NCI-H774 (cell line): ENCODE measurements around the gene CIART.
"Not testable (repeated sequence)": the region's sequence is repeated elsewhere in the genome, so short reads cannot be mapped to it uniquely, and the experiment has no call there.

Experiments
- DNase-seq: peaks from one replicate; lab custom pipeline; 2025; lab: John Stamatoyannopoulos, UW

Gene CIART, protein sequence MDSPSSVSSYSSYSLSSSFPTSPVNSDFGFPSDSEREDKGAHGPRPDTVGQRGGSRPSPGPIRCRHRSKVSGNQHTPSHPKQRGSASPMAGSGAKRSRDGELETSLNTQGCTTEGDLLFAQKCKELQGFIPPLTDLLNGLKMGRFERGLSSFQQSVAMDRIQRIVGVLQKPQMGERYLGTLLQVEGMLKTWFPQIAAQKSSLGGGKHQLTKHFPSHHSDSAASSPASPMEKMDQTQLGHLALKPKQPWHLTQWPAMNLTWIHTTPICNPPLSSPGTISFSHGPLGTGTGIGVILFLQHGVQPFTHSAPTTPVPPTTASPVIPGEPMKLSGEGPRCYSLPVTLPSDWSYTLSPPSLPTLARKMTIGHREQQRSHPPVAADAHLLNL

DNA sequence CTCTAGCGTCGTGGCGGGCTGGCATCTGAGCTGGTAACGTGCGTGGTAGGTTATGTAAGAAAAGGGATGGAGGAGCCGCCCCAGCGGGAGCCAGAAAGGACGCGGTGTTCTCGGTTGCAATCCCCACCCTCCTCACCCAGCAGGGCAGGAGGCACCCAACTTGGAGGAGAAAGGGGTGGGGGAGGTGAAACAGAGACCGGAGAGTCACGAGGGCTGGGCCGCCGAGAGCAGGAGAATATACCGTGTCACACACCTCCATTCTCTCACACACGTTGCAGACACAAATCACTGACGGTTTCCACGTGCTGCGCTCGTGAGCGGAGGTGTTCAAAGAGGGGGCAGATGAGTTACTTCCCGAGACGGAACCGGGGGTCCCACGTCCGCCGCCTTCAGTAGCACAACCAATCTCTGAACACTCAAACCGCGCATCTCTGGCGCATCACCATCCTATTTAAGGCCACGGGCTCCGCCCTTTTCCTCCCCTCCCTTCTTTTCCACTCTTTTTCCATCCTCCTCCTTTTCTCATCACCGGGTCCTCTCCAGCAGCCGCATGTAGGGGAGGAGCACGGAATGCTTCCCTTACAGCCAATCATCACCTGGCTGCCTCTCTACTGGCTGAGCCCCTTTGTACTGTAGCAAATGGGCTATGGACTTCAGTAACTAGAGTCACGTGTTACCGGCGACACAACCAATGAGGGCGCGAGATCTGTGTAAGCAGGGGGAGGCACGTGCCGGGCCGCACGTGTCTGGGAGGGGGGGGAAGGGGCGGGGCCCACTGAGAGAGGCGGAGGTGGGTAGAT lies at the start of gene CIART:
CIART (plus strand) TSS at position 797 of the 800 bp plus-strand sequence. CDS start 714 bp downstream, outside the sequence.
- peak; percentile 99 for DNase-seq

DNA sequence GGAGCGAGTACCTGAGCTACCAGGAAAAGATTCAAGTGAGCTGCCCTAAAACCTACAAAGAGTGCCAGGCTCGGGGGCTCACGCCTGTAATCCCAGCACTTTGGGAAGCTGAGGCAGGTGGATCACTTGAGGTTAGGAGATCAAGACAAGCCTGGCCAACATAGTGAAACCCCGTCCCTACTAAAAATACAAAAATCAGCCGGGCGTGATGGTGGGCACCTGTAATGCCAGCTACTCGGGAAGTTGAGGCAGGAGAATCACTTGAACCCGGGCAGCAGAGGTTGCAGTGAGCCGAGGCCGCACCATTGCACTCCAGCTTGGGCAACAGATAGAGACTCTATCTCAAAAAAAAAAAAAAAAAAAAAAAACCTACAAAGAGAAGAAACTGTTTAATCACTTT lies 49.4 kb upstream of the CIART start:
- DNase-seq: not testable (repeated sequence)

DNA sequence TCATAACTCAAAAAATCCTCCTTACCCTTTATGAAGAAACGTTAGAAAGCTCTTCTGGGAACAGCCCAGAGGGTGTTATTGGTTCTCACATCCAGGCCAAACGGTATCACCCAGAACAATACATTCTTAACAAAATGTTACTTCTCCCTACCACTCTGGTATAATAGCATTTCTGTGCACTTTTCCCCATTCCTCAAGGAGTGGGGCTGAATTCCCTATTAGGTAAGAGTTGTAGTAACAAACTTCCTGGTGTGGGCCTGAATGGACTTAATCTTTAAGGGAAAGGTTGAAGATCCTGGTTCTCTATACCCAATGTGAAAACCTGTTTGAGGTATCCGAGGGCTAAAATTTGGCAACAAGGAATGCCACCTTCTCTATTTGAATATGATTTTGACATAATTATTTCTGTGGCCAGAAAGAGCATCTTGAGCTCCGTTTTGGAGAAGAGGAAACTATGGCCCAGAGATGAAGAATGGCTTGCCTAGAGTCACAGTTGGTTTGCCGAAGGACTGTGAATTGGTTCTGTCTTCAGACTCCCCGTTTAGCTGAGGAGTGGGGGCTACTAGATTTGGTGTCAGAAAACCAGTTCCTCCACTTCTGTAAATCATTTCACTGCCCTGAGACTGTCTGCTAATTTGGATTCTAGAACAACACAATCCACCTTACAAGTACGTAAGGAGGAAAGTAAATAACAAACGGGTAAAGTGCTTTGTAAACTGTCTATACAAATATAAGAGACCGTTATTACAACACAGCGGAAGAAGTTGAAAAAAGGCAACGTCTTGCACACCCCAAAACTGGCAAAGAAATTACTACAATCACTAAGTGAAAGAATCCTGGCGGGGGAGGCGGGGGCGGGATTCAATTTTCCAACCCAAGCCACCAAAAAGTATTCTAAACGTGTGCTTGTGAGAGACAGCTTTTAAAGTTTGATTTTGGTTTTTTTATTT lies 48.7 kb upstream of the CIART start:
- DNase-seq: no peak

DNA sequence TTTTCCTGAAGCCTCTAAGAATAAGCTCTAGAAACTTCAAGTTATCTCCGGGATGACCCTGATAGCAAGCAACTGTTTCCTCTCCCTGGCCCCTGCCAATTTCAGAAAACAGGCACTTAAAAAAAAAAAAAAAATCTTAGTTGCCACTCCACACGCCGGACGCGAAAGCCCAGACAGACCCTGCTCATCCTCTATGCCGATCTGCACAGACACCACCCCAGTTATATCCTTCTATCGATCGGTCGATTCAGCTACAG lies 48.1 kb upstream of the CIART start:
- DNase-seq: no peak

DNA sequence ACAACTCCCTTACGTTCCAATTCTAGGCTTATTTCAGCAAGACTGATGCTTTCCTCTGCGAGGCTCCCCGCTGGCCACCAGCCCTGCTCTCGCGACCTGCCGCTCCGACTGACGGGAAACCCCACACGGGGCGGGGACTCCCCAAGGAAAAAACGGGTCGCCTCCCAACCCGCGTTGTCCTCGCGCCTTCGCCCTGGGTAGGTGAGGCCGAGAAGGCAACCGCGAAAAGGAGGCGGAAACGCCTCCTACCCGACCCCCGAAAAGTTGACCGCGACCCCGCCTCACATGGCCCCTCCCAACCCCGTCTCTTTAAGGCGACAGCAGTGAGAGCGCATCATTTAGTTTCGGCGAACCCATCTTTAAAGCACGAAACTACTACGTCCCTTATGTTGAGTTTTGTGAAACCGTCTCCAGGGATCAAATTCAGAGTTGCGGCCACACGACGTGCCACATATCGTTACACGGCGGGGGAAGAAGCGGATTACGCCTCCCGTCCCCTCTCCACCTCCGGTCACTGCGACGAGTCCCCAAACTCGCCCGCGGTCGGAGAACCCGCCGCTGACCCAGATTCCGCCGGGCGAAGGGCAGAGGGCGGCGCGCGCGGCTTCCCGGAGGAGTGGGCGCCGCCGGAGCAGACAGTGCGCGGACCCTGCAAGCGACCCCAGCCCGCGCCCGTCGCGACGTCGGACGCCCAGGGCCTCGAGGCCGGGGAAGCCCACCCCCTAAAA lies 47.6 kb upstream of the CIART start:
- DNase-seq: peak; percentile 23

DNA sequence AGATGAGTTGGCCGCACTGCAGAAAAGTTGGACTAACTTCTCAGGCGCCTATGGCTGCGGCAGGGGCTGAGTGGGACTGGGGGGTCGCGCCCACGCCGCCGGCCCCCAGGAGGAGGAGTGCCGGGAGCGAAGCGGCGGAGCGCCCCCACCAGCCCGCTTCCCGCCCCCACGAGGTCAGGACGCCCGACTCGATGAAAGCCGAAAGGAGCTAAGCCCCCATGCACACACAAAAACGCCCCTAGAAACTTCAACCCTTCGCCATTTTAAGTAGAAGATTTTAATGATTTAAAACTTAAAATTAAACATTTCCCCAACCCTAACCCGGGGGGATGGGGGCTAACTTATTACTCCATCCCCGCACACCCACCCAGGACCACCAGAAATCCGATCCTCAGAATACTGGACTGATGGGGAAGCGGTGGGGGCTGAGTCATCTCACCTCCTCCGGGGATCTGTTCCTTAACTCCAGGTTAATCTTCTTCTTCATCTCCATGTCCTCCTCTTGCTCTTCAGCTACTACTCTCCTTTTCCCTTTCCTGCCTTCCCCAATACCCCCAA lies 47.0 kb upstream of the CIART start:
- no peak for DNase-seq

DNA sequence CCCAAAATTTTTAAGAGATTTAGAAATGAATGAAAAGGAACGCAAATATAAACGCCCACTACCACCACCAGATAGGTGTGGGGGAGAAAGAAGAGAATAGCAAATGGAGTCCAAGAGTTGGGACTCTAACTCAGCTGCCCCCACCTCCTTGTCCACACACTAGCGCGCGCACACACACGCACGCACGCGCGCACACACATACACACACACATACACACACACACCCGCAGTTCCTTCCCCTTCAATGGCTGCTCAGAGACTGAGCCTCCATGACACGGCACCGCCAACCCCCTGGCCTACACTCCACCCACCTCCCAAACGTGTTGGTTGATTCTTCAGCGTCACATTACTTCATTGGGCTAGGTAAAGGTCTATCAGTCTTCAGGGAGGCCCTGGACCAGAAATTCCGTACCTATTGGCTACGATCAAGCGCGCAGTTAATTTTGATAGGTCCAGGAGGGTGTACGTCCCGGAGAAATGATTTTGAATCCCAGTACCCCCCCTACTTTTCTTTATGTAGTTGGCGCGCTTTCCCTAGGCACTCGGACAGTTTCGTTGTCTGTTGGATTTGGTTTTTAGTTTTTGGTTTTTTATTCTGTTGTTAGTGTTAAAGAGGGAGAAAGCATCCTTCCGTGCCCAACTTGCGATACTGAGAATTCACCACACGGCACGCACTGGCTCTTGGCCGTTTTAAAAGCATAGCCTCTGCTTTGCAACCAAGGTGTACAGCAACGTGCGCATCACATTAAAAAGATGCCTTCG lies 46.3 kb upstream of the CIART start, which contains the start of gene ANP32E:
ANP32E (minus strand) TSS at position 261 of the 762 bp plus-strand sequence. CDS start 326 bp downstream, outside the sequence.
- peak; percentile 99 for DNase-seq

DNA sequence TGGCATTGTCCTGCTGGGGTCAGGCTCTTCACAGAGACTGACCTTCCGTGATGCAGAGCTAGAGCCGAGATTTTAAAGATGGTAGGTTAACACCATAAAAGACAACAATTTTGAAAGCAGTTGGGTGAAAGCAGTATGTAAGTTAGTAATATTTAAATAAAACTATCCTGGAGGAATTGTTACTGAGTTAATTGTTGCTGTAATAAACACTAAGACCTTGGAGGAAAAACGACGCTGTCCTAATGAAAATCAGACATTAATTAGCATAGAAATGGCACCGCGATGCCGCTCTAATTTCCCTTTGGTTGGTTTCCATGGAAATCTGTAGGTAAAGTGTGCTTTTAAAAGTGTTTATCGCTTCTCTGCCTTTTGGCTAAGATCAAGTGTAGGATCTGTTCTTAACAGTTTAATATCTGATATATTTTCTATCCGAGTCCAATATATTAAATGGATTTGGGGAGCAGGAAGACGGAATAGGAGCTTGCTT lies 45.7 kb upstream of the CIART start:
- no peak for DNase-seq

DNA sequence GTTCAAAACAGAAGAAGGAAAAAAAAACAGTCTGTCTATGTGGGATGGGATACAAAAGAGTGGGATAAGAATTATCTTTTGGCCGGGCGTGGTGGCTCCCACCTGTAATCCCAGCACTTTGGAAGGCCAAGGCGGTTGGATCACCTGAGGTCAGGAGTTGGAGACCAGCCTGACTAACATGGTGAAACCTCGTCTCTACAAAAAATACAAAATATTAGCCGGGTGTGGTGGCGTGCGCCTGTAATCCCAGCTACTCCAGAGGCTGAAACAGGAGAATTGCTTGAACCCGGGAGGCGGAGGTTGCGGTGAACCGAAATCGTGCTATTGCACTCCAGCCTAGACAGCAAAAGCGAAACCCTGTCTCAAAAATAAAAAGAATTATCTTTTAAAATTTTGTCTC lies 45.2 kb upstream of the CIART start:
- DNase-seq: not testable (repeated sequence)

DNA sequence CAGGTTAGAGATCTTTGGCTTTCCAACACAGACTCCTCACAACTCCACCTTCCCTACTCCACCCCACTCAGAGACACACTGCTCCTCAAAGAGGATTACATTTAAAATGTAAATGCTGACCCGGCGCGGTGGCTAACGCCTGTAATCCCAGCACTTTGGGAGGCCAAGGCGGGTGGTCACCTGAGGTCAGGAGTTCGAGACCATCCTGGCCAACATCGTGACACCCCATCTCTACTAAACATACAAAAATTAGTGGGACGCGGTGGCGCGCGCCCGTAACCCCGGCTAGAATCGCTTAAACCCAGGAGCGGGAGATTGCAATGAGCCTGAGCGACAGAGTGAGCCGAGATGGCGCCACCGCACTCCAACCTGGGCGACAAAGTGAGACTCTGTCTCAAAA lies 44.6 kb upstream of the CIART start:
- DNase-seq: no peak

DNA sequence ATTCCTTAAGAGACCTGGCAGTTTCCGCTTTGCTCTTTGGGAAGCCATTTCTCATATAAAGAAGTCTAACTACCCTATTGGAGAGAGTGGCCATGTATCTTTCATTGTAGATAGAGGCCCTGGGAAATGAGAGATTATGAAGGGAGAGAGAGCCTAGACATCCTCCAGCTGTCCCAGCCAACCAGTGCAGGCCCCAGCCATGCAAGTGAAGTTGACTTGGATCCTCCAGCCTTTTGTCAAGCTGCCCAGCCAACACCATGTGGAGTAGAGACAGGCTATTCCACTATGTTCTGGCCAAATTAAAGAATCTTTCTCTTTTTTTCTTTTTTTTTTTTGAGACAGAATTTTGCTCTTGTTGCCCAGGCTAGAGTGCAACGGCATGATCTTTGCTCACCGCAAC lies 39.4 kb upstream of the CIART start:
- no peak for DNase-seq

DNA sequence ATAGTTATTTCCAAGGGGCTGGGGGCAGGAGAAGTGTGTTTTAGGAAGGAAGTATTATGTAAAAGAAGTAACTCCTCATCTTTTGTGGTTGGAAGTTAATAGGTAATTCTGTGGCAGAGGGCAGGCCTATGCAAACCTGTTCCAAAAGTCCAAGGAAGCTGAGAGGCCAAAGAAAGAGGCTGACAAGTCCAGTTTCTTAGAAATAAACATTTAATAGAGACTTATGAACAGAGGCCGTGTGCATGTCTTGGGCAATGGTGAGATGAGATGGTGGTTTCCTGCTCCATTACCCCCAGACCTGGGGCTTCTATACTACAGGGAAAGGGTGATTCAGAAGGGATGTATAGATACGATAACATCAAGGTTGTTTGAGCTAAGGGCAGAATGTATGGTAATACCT lies 32.4 kb upstream of the CIART start:
- DNase-seq: no peak

DNA sequence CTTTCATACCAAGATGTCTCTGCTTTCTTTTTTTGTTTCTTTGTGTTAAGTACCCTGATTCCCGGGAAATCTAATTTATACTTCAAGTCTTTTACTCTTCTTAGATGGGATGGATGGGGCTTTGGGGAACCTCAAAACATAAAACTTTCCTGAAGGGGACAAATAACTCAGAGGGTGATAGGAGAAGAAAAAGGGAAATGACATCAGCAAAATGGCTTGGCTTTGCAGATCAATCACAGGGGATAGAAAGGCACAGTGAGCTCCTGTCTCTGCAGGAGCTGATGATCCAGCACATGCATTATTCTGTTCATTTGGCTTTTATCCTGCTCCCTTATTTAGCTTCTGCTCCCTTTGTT lies 26.2 kb upstream of the CIART start:
- no peak for DNase-seq

DNA sequence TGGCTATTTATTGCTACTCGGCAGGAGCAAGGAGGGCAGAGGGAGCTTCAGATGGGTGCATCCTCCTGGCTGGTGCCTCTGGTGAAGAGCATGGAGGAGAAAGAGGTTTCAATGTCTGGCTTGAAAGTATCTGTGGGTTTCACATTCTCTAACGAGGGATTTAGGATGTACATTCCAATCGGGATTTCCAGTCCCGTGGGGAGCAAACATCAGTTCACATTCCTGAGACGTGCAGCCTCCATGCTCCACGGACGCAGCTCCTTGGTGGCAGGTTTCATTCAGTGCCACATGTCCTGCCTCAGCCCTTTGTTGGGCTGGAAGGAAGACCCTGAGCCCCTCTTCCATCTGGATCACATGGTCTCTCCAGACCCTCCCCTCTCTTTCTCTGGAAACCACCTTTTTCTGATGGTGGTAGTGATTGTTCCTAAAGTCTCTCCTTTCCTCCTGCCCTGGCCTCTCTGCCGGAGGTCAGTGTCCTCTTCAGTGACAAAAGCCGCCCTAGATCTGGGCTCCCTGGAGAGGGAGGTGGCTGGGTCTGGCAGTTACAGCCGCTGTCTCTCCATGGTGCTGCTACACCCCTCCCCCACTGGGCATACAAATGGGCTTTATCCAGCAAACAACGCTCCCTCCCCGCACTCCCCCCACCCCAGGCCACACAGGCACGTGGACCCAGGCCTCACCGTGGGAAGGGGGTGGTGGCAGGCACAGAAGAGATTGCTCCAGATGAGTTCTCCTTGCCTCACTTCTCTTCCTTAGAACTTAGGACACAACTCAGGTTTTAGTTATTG lies 25.6 kb upstream of the CIART start:
- DNase-seq: no peak

DNA sequence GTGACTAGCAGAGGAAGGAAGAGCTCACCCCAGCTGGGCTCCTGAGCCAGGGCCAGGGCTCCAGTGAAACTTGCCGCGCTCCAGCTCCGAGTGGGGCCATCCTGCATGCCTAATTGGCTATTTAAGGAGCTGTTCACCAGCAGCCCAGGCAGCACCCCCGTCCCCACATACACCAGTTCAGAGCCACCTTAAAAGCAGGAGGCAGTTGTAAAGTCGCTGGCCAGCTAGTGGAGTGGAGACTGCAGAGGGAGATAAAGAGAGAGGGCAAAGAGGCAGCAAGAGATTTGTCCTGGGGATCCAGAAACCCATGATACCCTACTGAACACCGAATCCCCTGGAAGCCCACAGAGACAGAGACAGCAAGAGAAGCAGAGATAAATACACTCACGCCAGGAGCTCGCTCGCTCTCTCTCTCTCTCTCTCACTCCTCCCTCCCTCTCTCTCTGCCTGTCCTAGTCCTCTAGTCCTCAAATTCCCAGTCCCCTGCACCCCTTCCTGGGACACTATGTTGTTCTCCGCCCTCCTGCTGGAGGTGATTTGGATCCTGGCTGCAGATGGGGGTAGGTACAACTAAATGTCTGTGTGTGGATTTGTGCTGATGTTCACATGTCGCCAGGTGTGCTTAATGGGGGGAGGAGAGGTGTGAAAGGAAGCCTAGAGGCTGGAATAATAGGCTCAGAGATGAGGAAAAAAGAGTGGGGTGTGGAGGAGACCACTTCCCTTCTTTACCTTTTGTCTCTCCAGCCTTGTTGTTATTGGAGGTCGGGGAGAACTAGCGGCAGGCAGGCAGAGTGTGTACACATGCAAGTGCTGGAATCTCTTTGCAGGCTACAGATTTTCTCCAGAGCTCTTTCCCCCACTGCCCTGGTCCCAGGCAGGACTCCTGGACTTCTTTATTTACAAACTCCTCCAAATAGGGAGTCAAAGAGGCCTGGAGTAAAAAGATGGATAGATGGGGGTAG lies 24.4 kb upstream of the CIART start, which contains the start of gene CA14:
CA14 (plus strand) TSS at position 151 of the 962 bp plus-strand sequence; CDS start at position 506, 355 bp downstream.
- no peak for DNase-seq

DNA sequence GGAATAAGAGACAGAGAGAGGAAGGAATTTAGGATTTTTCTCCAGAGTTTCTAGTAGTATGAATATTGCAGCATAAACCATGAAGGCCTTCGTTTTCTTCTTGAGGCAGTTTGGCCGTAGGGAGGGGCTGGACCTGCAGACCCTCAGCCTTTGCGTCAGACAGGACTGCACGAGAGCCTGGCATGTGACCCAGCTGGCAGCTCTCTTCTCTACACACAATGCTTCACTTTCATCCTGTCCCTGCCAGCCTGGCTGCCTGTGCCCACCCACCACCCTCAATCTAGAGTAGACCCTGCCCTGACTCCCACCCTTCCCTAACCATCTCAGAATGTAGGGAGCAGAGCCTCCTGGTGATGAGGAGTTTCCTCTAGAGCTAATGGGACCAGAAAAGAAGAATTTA lies 23.1 kb upstream of the CIART start:
- DNase-seq: no peak

DNA sequence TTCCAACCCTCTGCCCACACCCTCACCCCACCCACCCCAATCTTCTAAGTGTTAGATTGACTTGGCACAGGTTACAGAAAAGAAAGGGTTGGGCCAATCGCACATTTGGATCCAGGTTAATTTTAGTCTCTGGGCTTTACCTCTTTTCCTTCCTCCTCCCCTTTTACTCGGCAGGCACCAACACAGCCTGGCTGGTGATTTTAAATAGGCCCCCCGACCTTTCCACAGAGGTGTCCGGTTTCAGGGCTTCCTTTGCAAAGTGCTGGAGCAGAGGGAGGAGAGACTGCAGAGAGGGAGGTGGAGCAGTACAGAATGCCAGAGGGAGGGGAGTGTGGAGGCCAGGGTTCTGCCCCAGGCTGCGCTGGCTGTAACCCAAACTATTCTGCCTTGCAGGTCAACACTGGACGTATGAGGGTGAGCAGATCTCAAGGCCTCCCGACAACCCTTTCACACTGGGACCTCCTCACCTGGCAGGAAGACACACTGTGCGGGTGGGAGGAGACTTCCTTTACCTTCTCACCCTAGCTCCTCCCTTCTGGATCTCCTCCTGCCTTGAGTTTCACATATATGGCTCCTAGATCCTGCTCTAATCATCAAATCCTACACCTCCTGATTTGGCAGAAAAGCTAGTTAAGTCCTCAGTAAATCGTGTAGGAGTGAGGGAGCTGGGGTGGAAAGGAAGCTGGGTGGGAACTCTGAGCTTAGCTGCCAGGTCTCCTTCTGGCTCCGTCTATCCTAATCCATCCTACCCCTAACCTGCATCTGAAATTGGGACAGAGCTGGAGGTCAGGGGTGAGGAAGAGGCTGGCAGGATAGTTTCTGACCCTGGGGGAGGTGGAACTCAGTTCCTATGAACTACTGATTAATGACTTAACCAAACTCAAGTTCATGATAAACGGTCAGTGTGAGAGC lies 22.3 kb upstream of the CIART start:
- peak; percentile 26 for DNase-seq
